ENCODE results near the gene ALDH1L2.

The ALDH1L2 gene

DNA sequence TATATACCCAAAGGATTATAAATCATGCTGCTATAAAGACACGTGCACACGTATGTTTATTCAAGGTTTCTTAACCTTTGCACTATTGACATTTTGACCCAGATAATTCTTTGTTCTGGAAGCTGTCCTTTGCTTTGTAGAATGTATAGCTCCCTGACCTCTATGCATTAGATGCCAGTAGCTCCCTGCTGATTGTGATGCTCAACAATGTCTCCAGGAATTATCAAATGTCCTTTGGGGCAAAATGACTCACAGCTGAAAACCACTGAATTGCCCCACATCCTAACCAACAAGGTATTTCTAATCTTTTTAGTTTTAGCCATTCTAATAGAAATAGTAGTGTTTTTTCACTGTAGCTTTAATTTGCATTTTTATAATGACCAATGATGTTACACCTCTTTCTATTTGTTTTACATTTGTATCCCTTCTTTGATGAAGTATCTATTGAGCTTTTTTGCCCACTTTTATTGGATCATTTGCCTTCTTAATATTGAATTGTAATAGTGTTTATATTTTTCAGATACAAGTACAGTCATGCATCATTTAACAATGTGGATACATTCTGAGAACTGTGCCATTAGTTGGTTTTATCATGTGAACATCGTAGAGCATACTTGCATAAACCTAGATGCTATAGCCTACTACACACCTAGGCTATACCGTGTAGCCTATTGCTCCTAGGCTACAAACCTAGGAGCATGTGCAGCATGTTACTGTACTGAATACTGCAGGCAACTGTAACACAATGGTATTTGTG is 108.5 kb downstream of the ALDH1L2 start:
- DNase-seq = no peak

DNA sequence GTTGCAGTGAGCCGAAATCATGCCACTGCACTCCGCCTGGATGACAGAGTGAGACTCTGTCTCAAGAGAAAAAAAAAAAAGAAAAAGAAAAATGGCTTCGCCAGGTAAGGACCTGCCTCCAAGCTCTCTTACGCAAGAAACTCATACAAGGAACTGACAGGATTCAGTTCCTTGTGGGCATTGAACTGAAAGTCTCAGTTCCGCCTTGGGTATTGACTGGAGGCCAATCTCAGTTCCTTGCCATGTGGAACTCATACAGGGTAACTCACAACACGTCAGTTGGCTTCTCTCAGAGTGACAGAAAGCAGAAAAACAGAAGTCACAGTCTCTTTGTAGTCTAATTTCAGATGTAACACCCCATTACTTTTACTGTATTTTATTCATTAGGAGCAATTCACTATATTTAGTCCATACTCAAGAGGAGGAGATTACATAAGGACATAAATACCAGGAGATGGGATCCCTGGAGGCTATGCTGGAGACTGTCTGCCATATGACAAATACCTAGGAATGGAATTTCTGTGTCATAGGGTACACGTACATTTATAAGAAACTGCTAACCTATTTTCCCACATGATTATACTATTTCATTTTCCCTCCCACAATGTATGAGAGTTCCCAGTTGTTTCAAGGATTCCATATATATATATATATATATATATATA is 109.5 kb downstream of the ALDH1L2 start:
- DNase-seq = no peak

DNA sequence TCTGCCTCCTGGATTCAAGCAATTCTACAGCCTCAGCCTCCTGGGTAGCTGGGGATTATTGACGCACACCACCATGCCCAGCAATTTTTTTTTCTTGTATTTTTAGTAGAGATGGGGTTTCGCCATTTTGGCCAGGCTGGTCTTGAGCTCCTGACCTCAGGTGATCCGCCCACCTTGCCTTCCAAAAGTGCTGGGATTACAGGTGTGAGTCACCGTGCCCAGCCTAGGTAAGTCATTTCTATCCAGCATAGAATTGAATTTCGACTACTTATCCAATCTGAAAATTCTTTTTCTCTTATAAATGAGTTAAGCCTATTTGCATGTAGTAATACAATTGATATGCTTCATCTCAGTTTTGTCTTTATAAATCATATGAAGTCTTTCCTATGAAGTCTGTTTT is 111.0 kb downstream of the ALDH1L2 start:
- DNase-seq = no peak

DNA sequence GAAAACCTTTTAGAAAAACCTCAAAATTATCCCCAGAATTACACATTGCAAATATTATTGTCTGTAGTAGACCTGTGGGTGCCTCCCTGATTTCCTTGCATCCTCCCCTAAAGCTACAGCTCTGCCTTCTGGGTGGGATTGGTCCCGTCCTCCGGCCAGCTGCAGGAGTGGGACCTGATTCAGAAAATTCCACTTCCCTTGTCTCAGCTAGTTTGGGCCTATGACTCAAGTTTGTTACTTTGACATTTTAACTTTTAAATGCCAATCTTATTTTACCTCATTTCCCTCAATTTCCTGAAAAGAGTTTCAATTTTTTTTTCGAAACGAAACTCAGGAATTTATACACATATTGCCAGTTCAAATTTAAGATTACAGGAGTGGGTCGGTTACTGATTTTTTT is 113.0 kb downstream of the ALDH1L2 start:
- no peak for DNase-seq
